ENCODE data around the gene NCCRP1. TPM values are rescaled to one million over a fixed set of nuclear protein-coding genes. Genes with fewer than 3 reads are reported as not detected.
"Not testable (repeated sequence)": the region's sequence is repeated elsewhere in the genome, so short reads cannot be mapped to it uniquely, and the experiment has no call there.

The NCCRP1 gene
- total RNA-seq, 1 experiment from 2014 or later = not detected

DNA sequence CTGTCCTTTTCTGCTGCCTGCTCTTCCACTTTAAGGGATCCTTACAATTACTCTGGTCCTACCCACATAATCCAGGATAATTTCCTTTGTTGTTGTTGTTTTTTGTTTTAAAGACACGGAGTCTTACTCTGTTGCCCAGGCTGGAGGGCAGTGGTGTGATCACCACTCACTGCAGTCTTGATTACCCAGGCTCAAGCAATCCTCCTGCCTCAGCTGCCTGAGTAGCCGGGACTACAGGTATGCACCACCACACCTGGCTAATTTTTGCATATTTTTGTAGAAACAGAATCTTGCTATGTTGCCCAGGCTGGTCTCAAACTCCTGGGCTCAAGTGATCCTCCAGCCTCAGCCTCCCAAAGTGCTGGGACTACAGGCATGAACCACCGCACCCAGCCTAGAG lies 18.6 kb downstream of the NCCRP1 start:
- not testable (repeated sequence) for H3K4me2 ChIP-seq (ENCODE audit: low read depth, low read length, poor library complexity, severe bottlenecking); H3K27ac ChIP-seq (ENCODE audit: low read length); H3K9ac ChIP-seq (ENCODE audit: low read length); H3K27me3 ChIP-seq (ENCODE audit: low read length); DNase-seq; H3K79me2 ChIP-seq (ENCODE audit: low read length); H3K4me1 ChIP-seq (ENCODE audit: low read length); H2AFZ ChIP-seq (ENCODE audit: low read length); H3K36me3 ChIP-seq (ENCODE audit: insufficient read depth, low read length); H3K9me3 ChIP-seq (ENCODE audit: low read length); H3K4me3 ChIP-seq (ENCODE audit: low read length); H4K20me1 ChIP-seq (ENCODE audit: insufficient read depth, low read depth, low read length); H3K9me2 ChIP-seq (replicated peaks; ENCODE audit: insufficient read depth, low read length)

DNA sequence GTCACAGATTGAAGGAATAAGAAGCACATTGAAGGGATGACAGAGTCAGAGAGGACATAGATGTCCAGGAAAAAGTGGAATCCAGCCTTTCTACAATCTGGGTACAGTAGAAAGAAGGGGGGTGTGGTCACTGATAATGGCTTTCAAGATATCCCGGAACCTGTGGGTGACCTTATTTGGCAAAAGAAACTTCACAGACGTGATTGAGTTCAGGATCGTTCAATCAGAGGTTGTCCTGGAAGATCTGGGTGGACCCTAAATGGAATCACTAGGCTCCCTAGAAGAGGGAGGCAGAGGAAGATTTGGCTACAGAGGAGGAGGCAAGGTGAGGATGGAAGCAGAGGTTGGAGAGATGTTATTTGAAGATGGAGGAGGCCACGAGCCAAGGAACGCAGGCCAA lies 20.3 kb downstream of the NCCRP1 start:
- no peaks in the 10 kb centered on the region for H3K9me2 ChIP-seq (replicated peaks; ENCODE audit: insufficient read depth, low read length)
- no peaks in the 10 kb centered on the region for H3K27me3 ChIP-seq (ENCODE audit: low read length)
- H3K27ac ChIP-seq (ENCODE audit: low read length) = no peak overlapping the region
- no peaks in the 10 kb centered on the region for H3K36me3 ChIP-seq (ENCODE audit: insufficient read depth, low read length)
- no peak overlapping the region for H3K9ac ChIP-seq (ENCODE audit: low read length)
- no peak overlapping the region for H2AFZ ChIP-seq (ENCODE audit: low read length)
- H3K79me2 ChIP-seq (ENCODE audit: low read length) = no peaks in the 10 kb centered on the region
- no peaks in the 10 kb centered on the region for H3K9me3 ChIP-seq (ENCODE audit: low read length)
- no peak overlapping the region for H3K4me3 ChIP-seq (ENCODE audit: low read length)
- H3K4me2 ChIP-seq (ENCODE audit: low read depth, low read length, poor library complexity, severe bottlenecking) = no peak overlapping the region
- no peaks in the 10 kb centered on the region for H3K4me1 ChIP-seq (ENCODE audit: low read length)
- DNase-seq = no peak
- H4K20me1 ChIP-seq (ENCODE audit: insufficient read depth, low read depth, low read length) = no peaks in the 10 kb centered on the region

- H3K79me2 ChIP-seq (ENCODE audit: low read length) = no peaks in the 10 kb centered on the region
- H3K36me3 ChIP-seq (ENCODE audit: insufficient read depth, low read length) = no peaks in the 10 kb centered on the region
- H3K9ac ChIP-seq (ENCODE audit: low read length) = no peak overlapping the region
- H3K4me3 ChIP-seq (ENCODE audit: low read length) = no peak overlapping the region
- no peak for DNase-seq
- no peaks in the 10 kb centered on the region for H3K27me3 ChIP-seq (ENCODE audit: low read length)
- no peaks in the 10 kb centered on the region for H4K20me1 ChIP-seq (ENCODE audit: insufficient read depth, low read depth, low read length)
- no peaks in the 10 kb centered on the region for H3K9me3 ChIP-seq (ENCODE audit: low read length)
- no peak overlapping the region for H3K27ac ChIP-seq (ENCODE audit: low read length)
- no peaks in the 10 kb centered on the region for H3K4me1 ChIP-seq (ENCODE audit: low read length)
- H3K4me2 ChIP-seq (ENCODE audit: low read depth, low read length, poor library complexity, severe bottlenecking) = no peak overlapping the region
- no peak overlapping the region for H2AFZ ChIP-seq (ENCODE audit: low read length)
- H3K9me2 ChIP-seq (replicated peaks; ENCODE audit: insufficient read depth, low read length) = no peaks in the 10 kb centered on the region
Measured at GRCh38 chr19:39218230-39219007, 21.7 kb downstream of the NCCRP1 start.

DNA sequence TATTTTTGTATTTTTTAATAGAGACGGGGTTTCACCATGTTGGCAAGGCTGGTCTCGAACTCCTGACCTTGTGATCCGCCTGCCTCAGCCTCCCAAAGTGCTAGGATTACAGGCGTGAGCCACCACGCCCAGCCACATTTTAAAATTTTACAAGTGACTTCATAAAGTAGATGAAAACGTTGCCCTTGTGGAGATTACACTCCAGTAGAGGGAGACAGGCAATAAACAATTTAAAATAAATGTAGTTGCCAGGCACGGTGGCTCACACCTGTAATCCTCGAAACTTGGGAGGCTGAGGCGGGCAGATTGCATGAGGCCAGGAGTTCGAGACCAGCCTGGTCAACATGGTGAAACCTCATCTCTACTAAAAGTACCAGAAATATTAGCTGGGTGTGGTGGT lies 22.3 kb downstream of the NCCRP1 start:
- H2AFZ ChIP-seq (ENCODE audit: low read length); H3K79me2 ChIP-seq (ENCODE audit: low read length); DNase-seq; H3K27ac ChIP-seq (ENCODE audit: low read length); H3K9me3 ChIP-seq (ENCODE audit: low read length); H3K36me3 ChIP-seq (ENCODE audit: insufficient read depth, low read length); H3K27me3 ChIP-seq (ENCODE audit: low read length); H3K4me1 ChIP-seq (ENCODE audit: low read length); H3K9me2 ChIP-seq (replicated peaks; ENCODE audit: insufficient read depth, low read length); H3K4me2 ChIP-seq (ENCODE audit: low read depth, low read length, poor library complexity, severe bottlenecking); H3K4me3 ChIP-seq (ENCODE audit: low read length); H3K9ac ChIP-seq (ENCODE audit: low read length); H4K20me1 ChIP-seq (ENCODE audit: insufficient read depth, low read depth, low read length): not testable (repeated sequence)

DNA sequence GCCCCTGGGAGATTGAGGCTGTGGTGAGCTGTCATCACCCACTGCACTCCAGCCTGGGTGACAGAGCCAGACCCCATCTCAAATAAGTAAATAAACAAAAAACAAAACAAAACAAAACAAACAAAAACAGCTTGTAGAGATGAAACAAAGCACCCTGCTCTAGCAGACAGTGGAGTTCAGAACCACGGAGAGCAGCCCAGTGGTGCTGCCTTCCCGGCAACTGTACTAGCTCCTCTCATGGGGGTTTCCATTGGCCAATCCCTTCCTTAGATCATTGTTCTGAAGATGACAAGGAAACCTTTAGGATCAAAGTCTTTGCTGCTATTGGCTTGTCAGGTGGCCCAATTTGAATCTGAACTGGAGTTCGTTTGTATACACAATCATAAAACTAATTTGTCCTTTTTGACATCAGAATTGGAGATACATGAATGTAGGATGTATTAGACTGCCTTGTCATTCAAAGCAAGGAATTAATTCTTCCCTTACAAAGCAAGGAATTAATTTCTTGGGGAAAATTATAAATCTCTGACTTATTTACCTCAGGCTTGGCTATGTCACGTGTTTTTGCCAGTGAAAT lies 27.0 kb downstream of the NCCRP1 start:
- no peaks in the 10 kb centered on the region for H3K9me2 ChIP-seq (replicated peaks; ENCODE audit: insufficient read depth, low read length)
- H3K27me3 ChIP-seq (ENCODE audit: low read length) = no peaks in the 10 kb centered on the region
- H2AFZ ChIP-seq (ENCODE audit: low read length) = no peak overlapping the region
- H3K27ac ChIP-seq (ENCODE audit: low read length) = no peak overlapping the region
- H4K20me1 ChIP-seq (ENCODE audit: insufficient read depth, low read depth, low read length) = no peaks in the 10 kb centered on the region
- no peak overlapping the region for H3K4me2 ChIP-seq (ENCODE audit: low read depth, low read length, poor library complexity, severe bottlenecking)
- H3K79me2 ChIP-seq (ENCODE audit: low read length) = no peaks in the 10 kb centered on the region
- peak; percentile 44 for DNase-seq
- no peaks in the 10 kb centered on the region for H3K9me3 ChIP-seq (ENCODE audit: low read length)
- H3K9ac ChIP-seq (ENCODE audit: low read length) = no peak overlapping the region
- H3K36me3 ChIP-seq (ENCODE audit: insufficient read depth, low read length) = no peaks in the 10 kb centered on the region
- no peaks in the 10 kb centered on the region for H3K4me1 ChIP-seq (ENCODE audit: low read length)
- H3K4me3 ChIP-seq (ENCODE audit: low read length) = no peak overlapping the region

- Histone ChIP-seq H3K4me2 (ENCODE audit: low read depth, low read length, poor library complexity, severe bottlenecking) (no peak overlapping the region), H3K9me3 (ENCODE audit: low read length) (no peaks in the 10 kb centered on the region), H4K20me1 (ENCODE audit: insufficient read depth, low read depth, low read length) (no peaks in the 10 kb centered on the region), H3K79me2 (ENCODE audit: low read length) (no peaks in the 10 kb centered on the region), H3K27me3 (ENCODE audit: low read length) (no peaks in the 10 kb centered on the region), H3K9me2 (replicated peaks; ENCODE audit: insufficient read depth, low read length) (no peaks in the 10 kb centered on the region), H3K4me1 (ENCODE audit: low read length) (no peaks in the 10 kb centered on the region), H3K4me3 (ENCODE audit: low read length) (no peak overlapping the region), H3K9ac (ENCODE audit: low read length) (no peak overlapping the region), H2AFZ (ENCODE audit: low read length) (no peak overlapping the region), H3K36me3 (ENCODE audit: insufficient read depth, low read length) (no peaks in the 10 kb centered on the region), H3K27ac (ENCODE audit: low read length) (no peak overlapping the region)
- no peak for DNase-seq
Measured at GRCh38 chr19:39224910-39225309, 28.1 kb downstream of the NCCRP1 start.

DNA sequence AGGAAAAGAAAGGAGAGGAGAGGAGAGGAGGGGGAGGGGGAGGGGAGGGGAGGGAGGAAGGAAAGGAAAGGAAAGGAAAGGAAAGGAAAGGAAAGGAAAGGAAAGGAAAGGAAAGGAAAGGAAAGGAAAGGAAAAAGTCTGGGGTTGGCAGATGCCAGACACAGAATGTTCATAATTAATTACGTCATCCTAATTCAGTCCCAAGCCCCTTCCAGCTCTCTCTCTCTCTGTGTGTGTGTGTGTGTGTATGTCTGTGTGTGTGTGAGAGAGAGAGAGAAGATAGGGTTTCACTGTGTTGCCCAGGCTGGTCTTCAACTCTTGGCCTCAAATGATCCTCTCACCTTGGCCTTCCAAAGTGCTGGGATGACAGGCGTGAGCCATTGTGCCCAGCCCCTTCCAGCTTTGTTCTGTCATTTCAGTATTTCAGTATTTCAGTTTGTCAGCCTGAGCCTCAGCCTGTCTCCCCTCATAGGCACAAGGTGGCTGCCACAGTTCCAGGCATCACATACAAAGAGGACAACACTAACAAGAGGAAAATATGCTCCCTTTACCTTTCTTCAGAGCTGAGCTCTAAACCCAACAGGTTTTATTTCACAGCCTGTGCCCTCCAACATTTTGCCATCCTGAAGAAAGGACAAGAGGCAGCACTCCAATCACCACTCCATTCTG lies 33.5 kb downstream of the NCCRP1 start:
- Histone ChIP-seq H4K20me1 (ENCODE audit: insufficient read depth, low read depth, low read length) (no peaks in the 10 kb centered on the region), H3K9ac (ENCODE audit: low read length) (no peak overlapping the region)
- DNase-seq = no peak

GRCh38 chr19:39232708-39233107 lies 35.9 kb downstream of the NCCRP1 start:
- Histone ChIP-seq H3K9me2 (replicated peaks; ENCODE audit: insufficient read depth, low read length) (no peaks in the 10 kb centered on the region), H3K79me2 (ENCODE audit: low read length) (no peaks in the 10 kb centered on the region), H4K20me1 (ENCODE audit: insufficient read depth, low read depth, low read length) (no peaks in the 10 kb centered on the region), H3K27me3 (ENCODE audit: low read length) (no peaks in the 10 kb centered on the region), H3K4me3 (ENCODE audit: low read length) (no peak overlapping the region), H3K9me3 (ENCODE audit: low read length) (no peaks in the 10 kb centered on the region), H3K4me1 (ENCODE audit: low read length) (peaks cover 2% of the 10 kb centered on the region), H3K27ac (ENCODE audit: low read length) (no peak overlapping the region), H2AFZ (ENCODE audit: low read length) (no peak overlapping the region), H3K9ac (ENCODE audit: low read length) (no peak overlapping the region), H3K36me3 (ENCODE audit: insufficient read depth, low read length) (no peaks in the 10 kb centered on the region), H3K4me2 (ENCODE audit: low read depth, low read length, poor library complexity, severe bottlenecking) (no peak overlapping the region)
- no peak for DNase-seq

More for the DNA sequence above, 33.5 kb downstream of the NCCRP1 start:
- no peak overlapping the region for H3K4me2 ChIP-seq (ENCODE audit: low read depth, low read length, poor library complexity, severe bottlenecking)
- no peaks in the 10 kb centered on the region for H3K9me3 ChIP-seq (ENCODE audit: low read length)
- H3K27ac ChIP-seq (ENCODE audit: low read length) = no peak overlapping the region
- H3K27me3 ChIP-seq (ENCODE audit: low read length) = no peaks in the 10 kb centered on the region
- no peak overlapping the region for H3K4me3 ChIP-seq (ENCODE audit: low read length)
- H3K9me2 ChIP-seq (replicated peaks; ENCODE audit: insufficient read depth, low read length) = no peaks in the 10 kb centered on the region
- H3K79me2 ChIP-seq (ENCODE audit: low read length) = no peaks in the 10 kb centered on the region
- no peaks in the 10 kb centered on the region for H3K36me3 ChIP-seq (ENCODE audit: insufficient read depth, low read length)
- no peak overlapping the region for H2AFZ ChIP-seq (ENCODE audit: low read length)
- H3K4me1 ChIP-seq (ENCODE audit: low read length) = no peaks in the 10 kb centered on the region

All from Karpas-422 (cell line).